AML-193 (cell line): Measurements from ENCODE around the gene FGGY.

Experiments used
- DNase-seq, 2 experiments: peaks; one replicate each; lab custom pipeline; 2025; lab: John Stamatoyannopoulos, UW

Gene FGGY

GRCh38 chr1:59768792-59769735 is 472.2 kb downstream of the FGGY start:
- no peak for DNase-seq

DNA sequence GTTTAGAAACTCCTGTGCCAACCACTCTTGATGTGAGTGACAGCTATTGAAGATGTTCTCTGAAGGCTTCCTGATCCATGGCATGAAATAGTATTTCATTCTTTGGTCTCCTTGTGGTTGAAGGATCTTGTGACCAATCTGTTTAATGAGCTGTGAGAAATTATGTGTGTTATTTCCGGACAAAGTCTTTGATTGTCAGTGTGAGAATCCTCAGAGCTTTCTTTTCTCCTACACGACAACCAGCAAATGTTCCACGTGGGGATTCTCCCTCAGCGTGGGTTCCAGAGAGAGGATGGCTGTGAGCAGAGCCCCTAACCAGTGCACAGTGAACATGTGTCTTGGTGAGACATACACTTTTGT is 472.8 kb downstream of the FGGY start:
- DNase-seq = no peak

DNA sequence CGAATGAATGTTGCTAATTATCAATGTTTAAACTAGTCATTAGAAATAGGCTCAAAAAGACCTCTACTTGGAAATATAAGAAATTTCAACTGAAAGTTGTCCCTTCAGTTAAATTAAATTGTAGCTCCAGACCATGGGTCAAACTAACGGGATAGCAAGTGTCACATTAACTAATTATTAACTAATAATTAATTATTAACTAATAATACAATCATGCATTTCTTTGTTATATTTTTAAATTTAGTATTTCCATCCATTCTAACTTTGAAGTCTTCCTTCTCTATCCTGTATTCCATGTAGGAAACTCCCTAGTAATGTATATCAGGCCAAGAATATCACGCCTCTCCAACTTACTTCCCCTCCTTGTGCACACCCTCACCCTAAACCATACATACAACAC is 474.5 kb downstream of the FGGY start:
- no peak for DNase-seq

- DNase-seq = no peak
Measured at GRCh38 chr1:59775480-59775879, 478.6 kb downstream of the FGGY start.

DNA sequence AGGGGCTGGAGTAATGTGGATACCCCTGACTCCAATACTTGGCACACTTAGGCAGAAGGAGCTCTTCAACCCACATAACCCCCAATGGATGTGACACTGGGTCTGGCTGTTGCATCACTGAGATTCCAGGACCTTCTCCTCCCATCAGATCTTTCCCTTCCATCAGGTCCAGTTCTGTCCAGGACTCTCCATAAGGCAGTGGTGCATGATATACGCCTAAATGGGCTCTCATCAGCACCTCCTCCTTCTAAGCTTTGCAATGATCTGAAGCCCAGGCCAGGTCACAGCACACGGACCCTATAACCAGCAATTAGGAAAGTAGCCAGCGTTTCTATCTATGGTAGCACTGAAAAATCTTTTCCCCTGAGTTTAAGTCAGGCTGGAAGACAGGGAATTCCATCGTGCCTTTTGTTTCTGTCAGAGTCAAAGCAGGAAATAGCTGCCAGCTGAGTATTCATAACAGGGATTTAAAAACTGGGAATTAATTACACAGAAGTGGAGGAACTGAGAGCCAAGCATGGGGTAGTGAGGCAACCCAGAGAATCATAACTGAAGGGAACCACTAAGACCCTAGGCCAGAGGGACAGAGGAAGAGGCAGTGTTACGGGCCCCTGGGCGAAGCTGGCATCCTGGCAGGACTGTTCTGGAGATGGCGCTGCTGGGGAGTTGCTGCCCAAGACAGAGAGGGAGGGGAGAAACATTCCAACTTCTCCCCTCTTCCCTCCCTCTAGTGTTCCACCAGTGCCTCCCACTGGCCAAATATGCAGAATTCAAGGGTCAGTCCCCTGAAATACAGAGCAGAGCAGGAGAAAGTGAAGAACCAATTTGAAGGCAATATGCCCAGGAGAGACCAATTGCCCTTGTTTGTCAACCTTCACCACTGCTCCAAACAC is 480.3 kb downstream of the FGGY start:
- no peak for DNase-seq

GRCh38 chr1:59779949-59780348 is 483.1 kb downstream of the FGGY start:
- no peak for DNase-seq

DNA sequence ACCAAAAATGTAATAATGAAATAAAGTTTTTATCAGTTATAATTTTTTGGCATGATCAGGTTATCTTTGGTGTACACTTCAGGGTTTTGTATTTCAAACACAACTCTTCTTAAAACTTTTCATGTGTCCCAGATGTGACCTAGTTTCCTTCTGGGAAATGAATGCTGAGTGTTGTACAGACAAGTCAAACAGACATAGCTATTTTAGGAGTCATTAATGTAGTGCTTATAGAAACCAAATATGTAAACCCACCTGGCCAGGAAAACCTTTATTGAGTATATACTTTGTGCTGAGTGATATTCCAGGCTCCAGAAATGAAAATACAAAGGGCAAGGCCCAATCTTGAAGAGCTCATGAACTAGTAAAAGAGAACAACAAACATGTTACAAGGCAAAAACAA is 491.9 kb downstream of the FGGY start:
- DNase-seq = no peak

DNA sequence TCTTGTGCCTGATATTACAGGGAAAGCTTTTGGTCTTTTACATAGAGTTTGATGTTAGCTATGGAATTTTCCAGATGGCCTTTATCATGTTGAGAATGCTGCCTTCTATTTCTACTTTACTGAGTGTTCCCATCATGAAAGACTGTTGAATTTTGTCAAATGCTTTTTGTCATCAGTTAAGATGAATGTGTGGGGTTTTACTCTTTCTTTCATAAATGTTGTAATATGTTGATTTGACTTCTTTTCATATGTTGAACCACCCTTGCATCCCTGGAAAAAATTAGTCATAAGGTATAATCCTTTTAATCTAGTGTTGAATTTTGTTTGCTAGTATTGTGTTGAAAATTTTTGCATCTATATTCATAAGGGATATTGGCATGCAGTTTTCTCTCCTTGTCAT is 501.7 kb downstream of the FGGY start:
- no peak for DNase-seq

DNA sequence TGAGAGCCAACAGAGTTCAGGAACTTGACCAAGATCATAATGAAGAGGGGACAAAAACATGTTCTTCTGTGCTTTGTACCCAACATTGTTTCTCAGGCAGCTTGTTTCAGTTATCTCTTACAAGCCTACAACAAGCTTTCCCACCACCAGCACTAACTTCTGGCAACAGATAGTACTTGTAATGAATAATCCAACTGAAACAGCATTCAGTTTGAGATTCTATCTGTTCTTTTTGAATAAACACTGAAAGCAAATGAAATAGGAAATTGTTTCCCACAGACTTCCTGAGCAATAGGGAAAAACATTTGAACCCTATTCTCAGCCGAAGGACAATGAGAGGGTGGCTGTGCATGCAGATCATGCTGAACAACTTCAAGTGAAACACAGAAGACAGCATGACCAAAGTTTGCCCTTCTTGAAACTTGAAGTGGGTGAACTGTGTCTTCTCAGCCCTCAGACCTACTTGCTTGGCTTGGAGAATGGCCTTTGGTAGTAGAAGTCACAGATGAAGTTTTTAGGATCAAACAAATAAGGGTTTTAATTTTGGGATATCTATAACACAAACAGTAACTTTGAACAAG is 506.7 kb downstream of the FGGY start:
- DNase-seq = no peak

DNA sequence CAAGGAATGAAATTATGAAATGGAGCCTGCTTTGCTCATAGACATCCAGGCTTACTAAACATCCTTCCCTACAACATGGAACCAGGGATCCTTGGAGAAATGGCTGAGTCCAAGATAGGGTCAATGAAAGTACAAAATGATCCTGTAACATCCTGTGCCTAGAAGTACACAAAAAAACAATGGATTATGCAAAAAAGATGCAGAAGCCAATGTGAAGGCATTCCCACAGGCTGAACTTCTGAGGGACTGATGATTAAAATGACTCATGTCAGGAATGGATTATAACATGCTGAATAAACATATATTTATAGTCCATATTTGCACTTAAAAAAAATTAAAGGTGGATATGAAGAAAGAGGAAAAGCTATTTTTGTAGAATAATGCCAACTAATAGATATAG is 507.4 kb downstream of the FGGY start:
- no peak for DNase-seq

DNA sequence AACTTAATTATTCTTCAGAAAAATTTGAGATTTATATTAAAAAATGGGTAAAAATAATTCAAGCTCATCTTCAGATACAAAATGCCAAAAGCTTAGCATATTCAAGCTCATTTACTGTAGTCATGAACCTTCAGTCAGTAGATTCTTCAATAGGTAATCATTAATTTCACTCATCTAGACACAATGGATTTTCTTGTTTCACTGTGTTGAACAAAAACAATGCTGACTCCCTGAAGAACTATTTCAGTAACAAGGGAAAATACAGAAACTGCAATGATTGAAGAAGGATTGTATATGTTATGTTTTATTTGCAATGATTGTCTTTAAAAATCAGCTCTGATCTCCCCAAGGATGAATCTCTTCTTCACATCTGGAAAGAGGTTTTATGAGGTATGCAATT is 508.7 kb downstream of the FGGY start:
- no peak for DNase-seq
